Psoas muscle (tissue), 8 donors: ENCODE measurements around the gene SIX3. TPM values are rescaled to one million over a fixed set of nuclear protein-coding genes. Genes with fewer than 3 reads are reported as not detected.

Experiments
- ATAC-seq, 4 donors: fragments of 200-7000 bp; cut with Tn5 transposase; one replicate each; pipeline ENCODE4 v1.9.1; 2020; ENCODE audit warnings: moderate library complexity in 3 of 4, mild to moderate bottlenecking in 2 of 4
- DNase-seq, 2 donors: peaks; one replicate each; pipeline ENCODE4 v3.0.0-alpha.2; 2020
- H3K27ac ChIP-seq: fragments of 200-600 bp; one replicate; pipeline ENCODE4 v1.8.0; 2022
- H3K27me3 ChIP-seq, 3 donors: fragments of 200-600 bp in 1 of 3; one replicate each; pipeline versions ENCODE4 v1.6.1 to v1.8.0; 2013 to 2022; ENCODE audit warnings: low read length in 2 of 3, mild to moderate bottlenecking in 2 of 3, moderate library complexity in 1 of 3; ENCODE audit not compliant: insufficient read depth in 3 of 3
- H3K36me3 ChIP-seq, 2 donors: fragments of 200-600 bp in 1 of 2; one replicate each; pipeline versions ENCODE4 v1.6.1 to v1.8.0; 2013 to 2022; ENCODE audit warnings: low read depth in 1 of 2, mild to moderate bottlenecking in 1 of 2, moderate library complexity in 1 of 2; ENCODE audit not compliant: insufficient read depth in 1 of 2
- H3K4me1 ChIP-seq: fragments of 200-600 bp; one replicate; pipeline ENCODE4 v1.8.0; 2022
- H3K4me3 ChIP-seq: fragments of 200-600 bp; one replicate; pipeline ENCODE4 v1.8.0; 2022; ENCODE audit warnings: mild to moderate bottlenecking
- H3K9me3 ChIP-seq: fragments of 200-600 bp; one replicate; pipeline ENCODE4 v1.8.0; 2022
- WGBS, 3 donors: extraction: QIAGEN DNeasy Blood & Tissue Kit; methylation state at CpG; one replicate each; pipeline versions ENCODE4 v1.1.6 to v1.1.7; 2013; 5-methylcytosine and 5-hydroxymethylcytosine counted together
- intact Hi-C, 2 donors: fragments of 100-400 bp; cut with DNase I; formaldehyde crosslinking; loops; one replicate each; pipeline versions ENCODE4 v1.11.0 to v1.14.2; 2022
- polyA plus RNA-seq, 3 donors: library from polyadenylated mRNA; stranded (reverse); fragments of 200-250 nt; gene quantifications; one replicate each; pipeline ENCODE4 v1.2.3, GENCODE V29; 2013
- total RNA-seq, 4 donors: library from RNA; stranded (reverse); fragmentation: NEBNext Ultra II Directional in 2 of 4; extraction: Animal tissue kit (Norgen Biotek cat#: 25700) in 2 of 4; gene quantifications; one replicate each; pipeline versions ENCODE4 v1.2.1 to v1.2.4, GENCODE V29; 2021 to 2023
- TF ChIP-seq, protein P1 (sequence below): fragments of 200-600 bp; IDR thresholded peaks from one replicate; pipeline ENCODE4 v1.8.0; 2022; ENCODE audit warnings: antibody characterized with exemption
- donor health status: healthy with polysubstance abuse.
- donor health status: DM: no; HTN: no; CAD: no; lungs with moderate emphysema.
- donor health status: Bipolar disorder and iron deficiency.
- donor health status: healthy.
- donor health status: DM: yes; HTN: yes; CAD: no.
- donor health status: DM: no; HTN: no; CAD: no.
- donor health status: DM: no; HTN: no; CAD: no.
- donor health status: DM: yes; HTN: yes; CAD: no.

Gene SIX3
- total and polyA plus RNA-seq, 7 donors, result 0.01 to 0.20 TPM; not detected in 5

DNA sequence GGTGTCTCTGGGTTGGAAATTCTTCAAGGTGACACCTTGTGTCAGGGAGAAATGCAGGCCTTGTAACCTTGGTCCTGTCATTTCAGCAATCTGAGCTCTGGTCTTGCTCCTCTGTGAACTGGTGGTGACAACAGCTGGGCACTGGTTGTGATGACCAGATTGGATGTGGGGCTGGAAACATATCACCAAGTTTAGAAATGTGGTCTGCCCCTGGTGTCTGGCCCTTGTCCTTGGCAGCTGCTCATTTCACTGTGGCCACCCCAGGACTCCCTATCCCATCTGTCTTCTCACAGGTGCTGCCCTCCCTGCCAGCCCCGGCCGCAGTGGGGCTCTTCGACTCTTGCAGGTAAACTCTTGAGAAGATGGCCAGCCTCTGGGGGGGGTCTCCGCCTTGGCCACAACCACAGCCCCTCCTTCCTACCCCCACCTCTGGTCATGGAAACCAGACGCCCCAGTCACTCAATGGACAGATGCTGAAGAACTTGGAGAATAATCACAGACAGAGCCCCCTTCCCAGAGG lies 20.7 kb downstream of the SIX3 start:
- DNase-seq, result no peak
- TF ChIP-seq, protein P1, sequence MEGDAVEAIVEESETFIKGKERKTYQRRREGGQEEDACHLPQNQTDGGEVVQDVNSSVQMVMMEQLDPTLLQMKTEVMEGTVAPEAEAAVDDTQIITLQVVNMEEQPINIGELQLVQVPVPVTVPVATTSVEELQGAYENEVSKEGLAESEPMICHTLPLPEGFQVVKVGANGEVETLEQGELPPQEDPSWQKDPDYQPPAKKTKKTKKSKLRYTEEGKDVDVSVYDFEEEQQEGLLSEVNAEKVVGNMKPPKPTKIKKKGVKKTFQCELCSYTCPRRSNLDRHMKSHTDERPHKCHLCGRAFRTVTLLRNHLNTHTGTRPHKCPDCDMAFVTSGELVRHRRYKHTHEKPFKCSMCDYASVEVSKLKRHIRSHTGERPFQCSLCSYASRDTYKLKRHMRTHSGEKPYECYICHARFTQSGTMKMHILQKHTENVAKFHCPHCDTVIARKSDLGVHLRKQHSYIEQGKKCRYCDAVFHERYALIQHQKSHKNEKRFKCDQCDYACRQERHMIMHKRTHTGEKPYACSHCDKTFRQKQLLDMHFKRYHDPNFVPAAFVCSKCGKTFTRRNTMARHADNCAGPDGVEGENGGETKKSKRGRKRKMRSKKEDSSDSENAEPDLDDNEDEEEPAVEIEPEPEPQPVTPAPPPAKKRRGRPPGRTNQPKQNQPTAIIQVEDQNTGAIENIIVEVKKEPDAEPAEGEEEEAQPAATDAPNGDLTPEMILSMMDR, result no peak
- Histone ChIP-seq H3K4me3 (no peak overlapping the region), H3K27me3 (peaks cover 0 to 12% (median 3%) of the 10 kb centered on the region in 3 donors), H3K4me1 (no peaks in the 10 kb centered on the region), H3K36me3 (no peaks in the 10 kb centered on the region), H3K9me3 (no peaks in the 10 kb centered on the region), H3K27ac (no peak overlapping the region)
- WGBS, 3 donors, result 72 to 81% (median 74%) methylated on average over 5 of the region's 5 CpGs
- intact Hi-C loops, result no loop called here
- no peak for ATAC-seq

DNA sequence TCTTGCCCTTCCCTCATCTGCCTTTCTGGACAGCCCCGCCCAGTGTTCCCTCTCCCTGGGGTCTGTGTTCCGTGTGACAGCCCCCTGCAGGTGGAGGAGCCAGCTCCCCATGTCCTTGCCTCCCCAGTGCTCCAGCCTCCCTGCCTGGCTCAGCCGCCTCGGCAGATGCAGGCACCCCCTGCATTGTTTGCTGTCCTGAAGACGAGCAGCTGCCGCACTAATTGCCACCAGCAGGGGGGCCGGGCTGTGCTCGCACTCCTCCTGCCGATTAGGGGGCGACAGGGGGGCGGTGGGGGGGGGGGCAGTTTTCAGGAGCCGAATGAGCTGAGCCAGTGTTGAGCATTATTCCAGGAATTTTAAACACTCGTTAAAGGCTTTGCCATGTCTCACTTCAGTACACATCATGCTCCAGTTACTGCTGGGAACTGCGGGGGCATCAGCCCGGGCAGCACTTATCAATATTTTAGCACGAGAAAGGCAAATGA lies 23.3 kb downstream of the SIX3 start:
- H3K27me3 ChIP-seq, result peaks cover 0 to 15% (median 3%) of the 10 kb centered on the region in 3 donors
- TF ChIP-seq, protein P1, result no peak
- no peak for DNase-seq
- no peak overlapping the region for H3K27ac ChIP-seq
- 22 to 28% (median 26%) methylated on average over 16 of the region's 16 CpGs for WGBS, 3 donors
- ATAC-seq, result no peak
- H3K4me3 ChIP-seq, result no peak overlapping the region
- intact Hi-C loops, result no loop called here
- no peaks in the 10 kb centered on the region for H3K4me1 ChIP-seq
- H3K36me3 ChIP-seq, result no peaks in the 10 kb centered on the region
- H3K9me3 ChIP-seq, result no peaks in the 10 kb centered on the region

DNA sequence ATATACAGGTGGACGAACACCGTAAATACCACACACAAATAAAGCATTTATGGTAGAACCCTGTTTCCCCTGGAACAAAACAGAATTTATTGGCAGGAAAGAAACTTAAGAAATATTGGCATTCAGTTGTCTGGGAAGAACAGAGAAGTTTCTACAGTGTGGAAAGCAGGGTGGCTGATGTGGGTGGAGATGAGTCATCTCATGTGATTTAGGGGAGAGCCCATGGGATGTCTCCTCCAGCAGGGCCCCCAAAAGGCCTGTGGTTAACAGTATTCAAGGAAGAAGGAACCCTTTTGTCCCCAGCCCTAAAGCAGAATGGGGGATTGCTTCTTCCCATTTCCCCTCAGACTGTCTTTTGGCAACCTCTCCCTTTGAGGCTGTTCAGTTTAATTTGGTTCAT lies 24.2 kb downstream of the SIX3 start:
- Histone ChIP-seq H3K4me3 (no peak overlapping the region), H3K27ac (no peak overlapping the region), H3K9me3 (no peaks in the 10 kb centered on the region), H3K27me3 (peaks cover 0 to 24% (median 2%) of the 10 kb centered on the region in 3 donors), H3K4me1 (no peaks in the 10 kb centered on the region), H3K36me3 (no peaks in the 10 kb centered on the region)
- intact Hi-C loops, result no loop called here
- DNase-seq (no peak), ATAC-seq (no peak)
- TF ChIP-seq, protein P1, result no peak
- 90 to 95% (median 94%) methylated on average over 2 of the region's 2 CpGs for WGBS, 3 donors

DNA sequence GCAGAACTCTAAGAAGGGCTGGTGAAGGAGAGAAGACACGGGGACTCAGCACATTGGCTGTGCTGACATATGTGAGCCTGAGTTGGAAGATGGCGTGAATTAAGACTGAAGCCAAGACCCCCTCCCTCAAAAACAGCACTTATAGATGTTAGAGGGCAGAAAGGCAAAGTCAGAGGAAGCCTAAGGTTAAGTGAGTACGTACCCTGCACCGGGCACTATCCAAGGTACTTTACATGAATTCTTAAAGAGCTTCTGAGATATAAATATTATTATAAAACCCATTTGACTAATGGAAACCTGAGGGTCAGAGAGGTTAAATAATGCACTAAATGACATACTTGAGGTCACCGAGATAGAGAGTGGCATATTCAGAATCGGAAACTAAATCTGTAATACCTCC lies 25.6 kb downstream of the SIX3 start:
- intact Hi-C loops, result no loop called here
- no peaks in the 10 kb centered on the region for H3K4me1 ChIP-seq
- TF ChIP-seq, protein P1, result no peak
- H3K36me3 ChIP-seq, result no peaks in the 10 kb centered on the region
- no peak for DNase-seq
- ATAC-seq, result no peak
- peaks cover 0 to 32% (median 4%) of the 10 kb centered on the region in 3 donors for H3K27me3 ChIP-seq
- no peak overlapping the region for H3K27ac ChIP-seq
- WGBS, 3 donors, result 67 to 83% (median 72%) methylated on average over 6 of the region's 6 CpGs
- H3K9me3 ChIP-seq, result no peaks in the 10 kb centered on the region
- no peak overlapping the region for H3K4me3 ChIP-seq
